ENCODE measurements around the gene PSORS1C1.

Gene PSORS1C1

DNA sequence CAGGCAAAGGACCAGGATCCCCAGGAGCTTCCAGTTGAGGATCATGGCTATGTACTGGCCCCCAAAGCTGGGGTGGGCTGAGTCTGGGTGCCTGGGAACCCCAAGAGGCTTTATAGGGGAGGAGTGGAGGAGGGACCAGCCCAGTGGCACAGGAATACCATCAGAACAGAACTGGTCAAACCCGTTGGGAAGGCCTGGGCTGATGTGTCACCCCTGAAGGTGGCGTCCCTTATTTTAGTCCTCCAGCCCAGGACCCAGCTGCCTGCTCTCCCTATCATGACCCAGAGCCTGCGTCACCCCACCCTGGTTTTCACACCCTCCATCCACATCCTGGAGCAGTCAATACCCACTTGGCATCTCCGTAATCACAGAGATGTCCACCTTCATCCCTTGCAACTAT is 24.4 kb downstream of the PSORS1C1 start, which contains the start of gene PSORS1C2:
TSS of gene PSORS1C2 (minus strand) at position 85 of the 400 bp plus-strand sequence. CDS start at position 45, 40 bp downstream.
- H3K36me3 ChIP-seq (ENCODE audit: control insufficient read depth, insufficient read depth, low read length) = no peaks in the 10 kb centered on the region
- H3K9ac ChIP-seq (ENCODE audit: low read length) = peak within 1 kb of the TSS; percentile 68
- H3K4me3 ChIP-seq (ENCODE audit: low read length) = peak within 1 kb of the TSS; percentile 22
- H3K9me3 ChIP-seq (ENCODE audit: control insufficient read depth, low read length) = no peaks in the 10 kb centered on the region
- peaks cover 37% of the 10 kb centered on the region for H3K4me1 ChIP-seq (ENCODE audit: control insufficient read depth, insufficient read depth, low read length)
- no peaks in the 10 kb centered on the region for H3K27me3 ChIP-seq (ENCODE audit: control insufficient read depth, insufficient read depth, low read length)

DNA sequence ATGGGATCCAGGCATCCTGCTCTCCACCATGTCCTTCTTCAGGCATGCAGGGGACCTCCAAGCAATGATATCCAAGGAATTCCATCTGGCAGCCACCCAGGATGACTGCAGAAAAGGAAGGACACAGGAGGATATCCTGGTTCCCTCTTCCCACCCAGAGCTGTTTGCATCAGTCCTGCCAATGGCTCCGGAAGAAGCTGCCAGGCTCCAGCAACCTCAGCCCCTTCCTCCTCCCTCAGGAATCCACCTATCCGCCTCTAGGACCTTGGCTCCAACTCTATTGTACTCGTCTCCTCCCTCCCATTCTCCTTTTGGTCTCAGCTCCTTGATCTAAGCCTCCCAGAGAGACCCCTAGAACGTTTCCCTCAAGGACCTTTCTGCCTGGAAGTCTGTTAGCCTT is 25.0 kb downstream of the PSORS1C1 start:
- Histone ChIP-seq H3K4me3 (ENCODE audit: low read length) (no peak overlapping the region), H3K4me1 (ENCODE audit: control insufficient read depth, insufficient read depth, low read length) (peaks cover 43% of the 10 kb centered on the region), H3K36me3 (ENCODE audit: control insufficient read depth, insufficient read depth, low read length) (no peaks in the 10 kb centered on the region), H3K27me3 (ENCODE audit: control insufficient read depth, insufficient read depth, low read length) (no peaks in the 10 kb centered on the region), H3K9ac (ENCODE audit: low read length) (no peak overlapping the region), H3K9me3 (ENCODE audit: control insufficient read depth, low read length) (no peaks in the 10 kb centered on the region)

DNA sequence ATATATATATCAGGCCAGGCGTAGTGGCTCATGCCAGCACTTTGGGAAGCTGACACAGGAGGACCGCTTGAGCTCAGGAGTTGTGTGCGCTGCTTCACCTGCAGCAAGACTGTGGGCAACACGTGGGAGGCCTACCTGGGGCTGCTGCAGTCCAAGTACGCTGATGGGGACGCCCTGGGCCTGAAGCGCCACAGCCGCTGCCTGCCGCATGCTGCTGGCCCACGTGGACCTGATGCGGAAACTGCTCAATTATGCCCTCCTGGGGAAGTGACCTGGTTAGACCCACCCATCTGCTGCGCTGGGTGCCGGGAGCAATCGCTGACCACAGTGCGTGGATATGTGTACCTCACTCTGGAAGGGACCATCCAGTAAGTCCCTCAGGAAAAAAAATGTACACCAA is 26.0 kb downstream of the PSORS1C1 start:
- no peaks in the 10 kb centered on the region for H3K36me3 ChIP-seq (ENCODE audit: control insufficient read depth, insufficient read depth, low read length)
- no peak overlapping the region for H3K4me3 ChIP-seq (ENCODE audit: low read length)
- peaks cover 53% of the 10 kb centered on the region for H3K4me1 ChIP-seq (ENCODE audit: control insufficient read depth, insufficient read depth, low read length)
- no peaks in the 10 kb centered on the region for H3K27me3 ChIP-seq (ENCODE audit: control insufficient read depth, insufficient read depth, low read length)
- no peaks in the 10 kb centered on the region for H3K9me3 ChIP-seq (ENCODE audit: control insufficient read depth, low read length)
- no peak overlapping the region for H3K9ac ChIP-seq (ENCODE audit: low read length)

DNA sequence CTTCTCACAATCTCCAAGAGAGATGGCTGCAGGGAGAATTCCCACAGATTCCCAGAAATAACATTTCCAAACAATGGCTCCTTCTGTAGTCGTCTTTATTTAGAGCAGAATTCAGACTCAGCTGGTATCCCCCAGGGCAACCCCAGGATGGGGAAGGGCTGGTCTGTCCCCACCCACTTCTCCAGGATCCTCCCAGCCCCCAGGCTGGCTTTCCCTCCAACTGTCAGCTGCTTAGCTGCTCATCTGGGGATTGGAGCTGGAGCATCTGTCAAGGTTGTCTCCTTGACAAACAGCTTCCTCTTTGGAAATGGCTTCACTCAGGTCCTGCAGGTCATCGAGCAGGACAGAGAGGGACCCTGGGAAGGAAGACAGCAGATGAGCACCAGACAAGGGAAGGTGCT is 27.8 kb downstream of the PSORS1C1 start:
- Histone ChIP-seq H3K4me1 (ENCODE audit: control insufficient read depth, insufficient read depth, low read length) (peaks cover 56% of the 10 kb centered on the region), H3K4me3 (ENCODE audit: low read length) (no peak overlapping the region), H3K36me3 (ENCODE audit: control insufficient read depth, insufficient read depth, low read length) (no peaks in the 10 kb centered on the region), H3K9ac (ENCODE audit: low read length) (peak overlapping the region; percentile 24), H3K9me3 (ENCODE audit: control insufficient read depth, low read length) (no peaks in the 10 kb centered on the region), H3K27me3 (ENCODE audit: control insufficient read depth, insufficient read depth, low read length) (no peaks in the 10 kb centered on the region)

DNA sequence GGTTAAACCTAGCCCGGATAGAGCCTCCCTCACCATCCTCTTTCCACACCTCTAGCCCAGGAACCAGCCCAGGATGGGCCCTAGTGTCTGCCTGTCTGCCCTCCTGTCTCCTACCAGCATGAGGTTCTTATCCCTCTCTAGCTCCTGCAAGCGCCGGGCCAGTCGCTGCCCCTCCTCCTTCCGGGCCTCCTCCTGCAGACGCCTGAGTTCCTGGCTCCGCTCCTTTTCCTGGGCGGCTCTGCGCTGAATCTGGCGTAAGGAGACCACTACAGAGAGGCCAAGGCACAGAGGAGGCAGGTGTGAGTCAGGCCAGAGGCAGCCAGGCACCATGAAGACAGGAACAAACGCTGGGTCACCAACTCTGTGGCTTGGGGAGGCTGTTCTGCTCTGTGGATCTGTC is 28.5 kb downstream of the PSORS1C1 start:
- H3K9me3 ChIP-seq (ENCODE audit: control insufficient read depth, low read length) = no peaks in the 10 kb centered on the region
- no peaks in the 10 kb centered on the region for H3K36me3 ChIP-seq (ENCODE audit: control insufficient read depth, insufficient read depth, low read length)
- H3K4me1 ChIP-seq (ENCODE audit: control insufficient read depth, insufficient read depth, low read length) = peaks cover 49% of the 10 kb centered on the region
- no peak overlapping the region for H3K4me3 ChIP-seq (ENCODE audit: low read length)
- H3K27me3 ChIP-seq (ENCODE audit: control insufficient read depth, insufficient read depth, low read length) = no peaks in the 10 kb centered on the region
- peak overlapping the region; percentile 24 for H3K9ac ChIP-seq (ENCODE audit: low read length)

DNA sequence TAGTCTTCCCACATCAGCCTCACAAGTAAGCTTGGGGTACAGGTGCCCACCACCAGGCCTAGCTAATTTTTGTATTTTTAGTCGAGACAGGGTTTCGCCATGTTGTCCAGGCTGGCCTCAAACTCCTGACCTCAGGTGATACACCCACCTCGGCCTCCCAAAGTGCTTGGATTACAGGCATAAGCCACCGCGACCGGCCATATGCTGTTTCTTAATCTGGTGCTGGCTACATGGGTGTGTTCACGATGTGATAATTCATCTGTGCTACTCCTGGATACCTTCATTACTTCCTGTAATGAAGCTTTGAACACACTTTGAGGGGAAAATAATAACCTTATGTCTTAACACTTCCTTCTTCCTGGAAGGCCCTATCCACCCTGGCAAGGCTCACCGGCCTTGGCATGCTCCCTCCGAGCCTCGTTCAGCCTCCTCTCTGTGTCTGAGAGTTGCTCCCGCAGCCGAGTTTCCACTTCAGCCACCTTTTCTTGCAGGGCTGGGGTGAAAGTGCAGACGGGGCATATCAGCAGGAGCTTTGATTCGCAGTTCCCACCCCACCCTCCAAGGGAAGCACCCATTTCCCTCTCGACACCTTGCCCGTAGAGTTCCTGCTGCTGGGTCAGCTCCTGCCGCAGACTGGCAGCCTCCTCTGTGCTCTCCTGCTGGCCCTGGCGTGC is 29.8 kb downstream of the PSORS1C1 start:
- peaks cover 36% of the 10 kb centered on the region for H3K4me1 ChIP-seq (ENCODE audit: control insufficient read depth, insufficient read depth, low read length)
- H3K36me3 ChIP-seq (ENCODE audit: control insufficient read depth, insufficient read depth, low read length) = no peaks in the 10 kb centered on the region
- no peaks in the 10 kb centered on the region for H3K9me3 ChIP-seq (ENCODE audit: control insufficient read depth, low read length)
- H3K4me3 ChIP-seq (ENCODE audit: low read length) = no peak overlapping the region
- peak overlapping the region; percentile 38 for H3K9ac ChIP-seq (ENCODE audit: low read length)
- no peaks in the 10 kb centered on the region for H3K27me3 ChIP-seq (ENCODE audit: control insufficient read depth, insufficient read depth, low read length)

DNA sequence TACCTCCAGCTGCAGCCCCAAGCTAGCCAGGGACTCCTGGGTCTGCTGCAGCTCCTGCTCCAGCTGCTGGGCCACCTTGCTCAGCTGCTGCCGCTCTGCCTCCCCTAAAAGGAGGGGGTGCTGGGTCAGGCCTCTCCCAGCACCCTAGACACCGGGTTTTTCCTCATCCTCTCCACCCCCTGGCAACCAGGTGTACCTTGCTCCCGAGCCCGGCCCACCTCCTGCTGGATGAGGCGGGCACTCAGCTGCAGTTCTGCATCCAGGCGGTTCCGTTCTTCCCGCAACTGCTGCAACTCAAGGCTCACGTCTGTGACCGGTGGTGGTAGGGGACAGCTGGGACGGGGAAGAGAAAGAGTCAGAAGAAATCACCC is 30.4 kb downstream of the PSORS1C1 start:
- H3K36me3 ChIP-seq (ENCODE audit: control insufficient read depth, insufficient read depth, low read length) = no peaks in the 10 kb centered on the region
- no peaks in the 10 kb centered on the region for H3K9me3 ChIP-seq (ENCODE audit: control insufficient read depth, low read length)
- no peaks in the 10 kb centered on the region for H3K27me3 ChIP-seq (ENCODE audit: control insufficient read depth, insufficient read depth, low read length)
- peak overlapping the region; percentile 38 for H3K9ac ChIP-seq (ENCODE audit: low read length)
- H3K4me1 ChIP-seq (ENCODE audit: control insufficient read depth, insufficient read depth, low read length) = peaks cover 35% of the 10 kb centered on the region
- H3K4me3 ChIP-seq (ENCODE audit: low read length) = no peak overlapping the region

DNA sequence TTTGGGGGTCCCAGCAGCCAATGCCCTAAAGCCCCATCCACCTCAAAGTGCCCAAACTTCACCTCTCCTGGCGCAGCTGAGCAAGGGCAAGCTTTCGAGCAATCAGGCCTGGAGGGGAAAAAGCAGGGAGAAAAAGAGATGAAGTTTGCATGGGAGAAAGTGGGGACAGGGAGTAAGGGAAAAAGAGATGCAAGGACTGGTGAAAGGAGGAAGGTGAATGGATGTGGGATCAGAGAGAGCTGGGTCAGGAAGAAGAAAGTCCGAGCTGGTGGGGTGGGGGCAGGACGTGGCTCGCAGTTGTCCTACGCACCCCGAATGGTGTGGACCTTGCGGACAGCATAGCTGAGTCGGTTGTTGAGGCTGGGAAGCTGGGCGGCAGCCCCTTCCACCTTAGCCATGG is 30.8 kb downstream of the PSORS1C1 start:
- Histone ChIP-seq H3K4me3 (ENCODE audit: low read length) (no peak overlapping the region), H3K36me3 (ENCODE audit: control insufficient read depth, insufficient read depth, low read length) (no peaks in the 10 kb centered on the region), H3K27me3 (ENCODE audit: control insufficient read depth, insufficient read depth, low read length) (no peaks in the 10 kb centered on the region), H3K9me3 (ENCODE audit: control insufficient read depth, low read length) (no peaks in the 10 kb centered on the region), H3K9ac (ENCODE audit: low read length) (peak overlapping the region; percentile 38), H3K4me1 (ENCODE audit: control insufficient read depth, insufficient read depth, low read length) (peaks cover 38% of the 10 kb centered on the region)

DNA sequence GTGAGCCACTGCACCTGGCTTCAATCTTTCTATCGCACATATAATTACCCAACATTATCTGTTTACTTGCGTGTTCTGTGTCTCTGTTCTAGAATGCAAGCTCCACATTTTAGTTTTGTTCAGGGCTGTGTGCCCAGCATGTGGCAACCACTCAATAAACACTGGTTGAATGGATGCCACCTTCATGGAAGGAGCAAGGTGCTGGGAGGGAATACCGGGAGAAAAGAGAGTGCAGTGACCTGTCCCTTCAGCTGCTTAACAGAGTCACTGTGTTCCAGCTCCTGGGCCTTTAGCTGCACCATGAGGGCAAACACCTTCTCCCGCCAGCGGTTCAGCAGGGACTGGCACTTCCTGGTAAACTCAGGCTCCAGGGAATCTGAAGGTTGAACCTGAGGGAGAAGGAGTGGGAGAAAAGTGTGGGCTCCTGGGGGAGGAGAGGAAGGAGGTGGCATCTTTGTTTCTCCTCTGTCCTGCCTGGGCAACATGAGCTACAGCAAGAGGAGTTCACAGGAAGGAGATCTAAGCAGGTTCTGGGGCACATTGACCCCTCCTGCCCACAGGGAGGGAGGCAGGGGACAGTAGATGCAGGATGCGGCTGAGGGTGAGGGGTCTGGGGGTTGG is 35.3 kb downstream of the PSORS1C1 start:
- no peaks in the 10 kb centered on the region for H3K27me3 ChIP-seq (ENCODE audit: control insufficient read depth, insufficient read depth, low read length)
- H3K9ac ChIP-seq (ENCODE audit: low read length) = no peak overlapping the region
- no peaks in the 10 kb centered on the region for H3K36me3 ChIP-seq (ENCODE audit: control insufficient read depth, insufficient read depth, low read length)
- no peak overlapping the region for H3K4me3 ChIP-seq (ENCODE audit: low read length)
- no peaks in the 10 kb centered on the region for H3K9me3 ChIP-seq (ENCODE audit: control insufficient read depth, low read length)
- peaks cover 15% of the 10 kb centered on the region for H3K4me1 ChIP-seq (ENCODE audit: control insufficient read depth, insufficient read depth, low read length)

DNA sequence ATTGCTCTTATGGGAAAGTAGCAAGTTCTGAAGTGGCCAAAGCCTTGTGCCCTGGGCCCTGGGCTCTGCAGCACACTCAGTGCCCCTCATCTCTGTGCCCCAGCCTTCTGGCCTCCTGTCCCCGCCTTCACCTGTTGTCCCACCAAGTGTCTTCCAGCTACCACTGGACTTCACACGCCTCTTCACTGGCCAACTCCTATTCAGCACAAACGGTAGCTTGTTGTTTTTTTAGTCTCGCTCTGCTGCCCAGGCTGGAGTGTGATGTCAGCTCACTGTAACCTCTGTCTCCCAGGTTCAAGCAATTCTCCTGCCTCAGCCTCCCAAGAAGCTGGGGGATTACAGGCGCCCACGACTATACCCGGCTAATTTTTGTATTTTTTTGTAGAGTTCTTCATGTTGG is 38.2 kb downstream of the PSORS1C1 start:
- H3K36me3 ChIP-seq (ENCODE audit: control insufficient read depth, insufficient read depth, low read length) = no peaks in the 10 kb centered on the region

DNA sequence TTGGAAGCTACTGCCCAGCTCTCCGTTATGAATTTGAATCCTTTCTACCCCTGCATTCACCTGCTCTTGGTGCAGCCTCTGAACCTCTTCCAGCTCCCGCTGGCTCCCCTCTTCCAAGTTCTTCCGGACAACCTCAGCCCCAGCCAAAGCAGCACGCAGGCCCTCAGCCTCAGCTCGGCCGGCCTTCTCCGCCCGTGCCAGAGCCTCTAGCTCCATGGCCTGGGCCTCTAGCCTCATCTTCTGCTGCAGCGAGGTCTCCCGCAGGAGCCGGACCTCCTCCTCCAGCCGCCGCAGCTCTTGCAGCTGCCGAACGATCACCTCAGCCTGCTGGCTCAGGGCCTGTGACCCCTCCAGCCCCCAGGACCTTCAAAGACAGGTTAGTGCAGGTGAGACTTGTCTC is 39.8 kb downstream of the PSORS1C1 start:
- Histone ChIP-seq H3K36me3 (ENCODE audit: control insufficient read depth, insufficient read depth, low read length) (no peaks in the 10 kb centered on the region), H3K4me1 (ENCODE audit: control insufficient read depth, insufficient read depth, low read length) (peaks cover 25% of the 10 kb centered on the region), H3K4me3 (ENCODE audit: low read length) (no peak overlapping the region), H3K9ac (ENCODE audit: low read length) (no peak overlapping the region), H3K27me3 (ENCODE audit: control insufficient read depth, insufficient read depth, low read length) (no peaks in the 10 kb centered on the region), H3K9me3 (ENCODE audit: control insufficient read depth, low read length) (no peaks in the 10 kb centered on the region)

More for the DNA sequence above, 38.2 kb downstream of the PSORS1C1 start:
- no peaks in the 10 kb centered on the region for H3K27me3 ChIP-seq (ENCODE audit: control insufficient read depth, insufficient read depth, low read length)
- H3K9me3 ChIP-seq (ENCODE audit: control insufficient read depth, low read length) = no peaks in the 10 kb centered on the region
- peaks cover 15% of the 10 kb centered on the region for H3K4me1 ChIP-seq (ENCODE audit: control insufficient read depth, insufficient read depth, low read length)
- no peak overlapping the region for H3K4me3 ChIP-seq (ENCODE audit: low read length)
- no peak overlapping the region for H3K9ac ChIP-seq (ENCODE audit: low read length)

DNA sequence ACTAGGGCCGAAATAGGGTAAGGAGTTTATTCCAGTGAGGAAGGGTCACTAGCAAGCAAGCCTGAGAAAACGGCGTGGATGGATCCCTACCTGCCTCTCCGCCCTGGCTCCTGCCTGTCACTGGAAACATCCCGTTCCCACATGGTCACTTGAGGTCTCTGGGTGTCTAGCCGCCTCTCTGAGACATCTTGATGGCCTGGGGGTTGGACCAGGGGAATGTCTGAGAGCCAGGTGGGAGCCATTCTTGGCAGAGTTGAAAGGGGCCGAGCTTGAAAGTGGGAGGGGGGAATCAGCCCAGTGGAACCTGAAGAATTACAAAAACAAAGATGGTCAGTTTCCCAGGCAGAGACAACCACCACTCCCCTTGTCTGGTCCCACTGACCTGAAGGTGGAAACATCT is 42.0 kb downstream of the PSORS1C1 start:
- peaks cover 22% of the 10 kb centered on the region for H3K4me1 ChIP-seq (ENCODE audit: control insufficient read depth, insufficient read depth, low read length)
- H3K27me3 ChIP-seq (ENCODE audit: control insufficient read depth, insufficient read depth, low read length) = no peaks in the 10 kb centered on the region
- no peaks in the 10 kb centered on the region for H3K9me3 ChIP-seq (ENCODE audit: control insufficient read depth, low read length)
- H3K4me3 ChIP-seq (ENCODE audit: low read length) = no peak overlapping the region
- H3K36me3 ChIP-seq (ENCODE audit: control insufficient read depth, insufficient read depth, low read length) = no peaks in the 10 kb centered on the region
- no peak overlapping the region for H3K9ac ChIP-seq (ENCODE audit: low read length)
